Activated B cell treated with CpG ODN at 0.5 μM for 24 hours (primary cell): ENCODE measurements around the gene NPHP4. TPM values are rescaled to one million over a fixed set of nuclear protein-coding genes. Genes with fewer than 3 reads are reported as not detected.

Experiments
- ATAC-seq: fragments of 200-7000 bp; cut with Tn5 transposase; one replicate; pipeline ENCODE4 v1.10.0; 2021; ENCODE audit warnings: low read depth, mild to moderate bottlenecking, moderate library complexity
- CTCF ChIA-PET: fragments of 350-600 bp; sonication (Branson Sonifier 250); formaldehyde crosslinking; loops from one replicate; lab custom pipeline; 2021; ENCODE audit warnings: antibody characterized with exemption; lab: Charles Lee
- POLR2A ChIA-PET: fragments of 350-600 bp; sonication (Branson Sonifier 250); formaldehyde crosslinking; loops from one replicate; lab custom pipeline; 2021; ENCODE audit warnings: antibody characterized with exemption; lab: Charles Lee
- DNase-seq: peaks from one replicate; pipeline ENCODE4 v3.0.0; 2022
- H3K27ac Mint-ChIP-seq: one replicate; pipeline ENCODE4 v1.8.0; 2020; ENCODE audit warnings: mixed read lengths
- H3K27me3 Mint-ChIP-seq: one replicate; pipeline ENCODE4 v1.8.0; 2021; ENCODE audit warnings: mixed read lengths
- H3K36me3 Mint-ChIP-seq: one replicate; pipeline ENCODE4 v1.8.0; 2021; ENCODE audit warnings: low read depth, mixed read lengths
- H3K4me1 Mint-ChIP-seq: one replicate; pipeline ENCODE4 v1.8.0; 2021; ENCODE audit warnings: mixed read lengths
- H3K4me3 Mint-ChIP-seq: one replicate; pipeline ENCODE4 v1.8.0; 2020; ENCODE audit warnings: mild to moderate bottlenecking, mixed read lengths
- H3K9me3 Mint-ChIP-seq: one replicate; pipeline ENCODE4 v1.8.0; 2020; ENCODE audit warnings: mixed read lengths
- intact Hi-C: fragments of 100-400 bp; cut with micrococcal nuclease; formaldehyde crosslinking; loops from one replicate; pipeline ENCODE4 v1.15.1; 2024
- total RNA-seq: library from RNA; stranded (reverse); gene quantifications from 2 replicates; pipeline ENCODE4 v1.2.3, GENCODE V29; 2022
- TF ChIP-seq, protein P1 (sequence below): fragments of 200-600 bp; IDR thresholded peaks from one replicate; pipeline ENCODE4 v1.8.0; 2022; ENCODE audit warnings: antibody characterized with exemption, mild to moderate bottlenecking

NPHP4 gene
- total RNA-seq, 1 donor from 2014 or later = 8.0 TPM

DNA sequence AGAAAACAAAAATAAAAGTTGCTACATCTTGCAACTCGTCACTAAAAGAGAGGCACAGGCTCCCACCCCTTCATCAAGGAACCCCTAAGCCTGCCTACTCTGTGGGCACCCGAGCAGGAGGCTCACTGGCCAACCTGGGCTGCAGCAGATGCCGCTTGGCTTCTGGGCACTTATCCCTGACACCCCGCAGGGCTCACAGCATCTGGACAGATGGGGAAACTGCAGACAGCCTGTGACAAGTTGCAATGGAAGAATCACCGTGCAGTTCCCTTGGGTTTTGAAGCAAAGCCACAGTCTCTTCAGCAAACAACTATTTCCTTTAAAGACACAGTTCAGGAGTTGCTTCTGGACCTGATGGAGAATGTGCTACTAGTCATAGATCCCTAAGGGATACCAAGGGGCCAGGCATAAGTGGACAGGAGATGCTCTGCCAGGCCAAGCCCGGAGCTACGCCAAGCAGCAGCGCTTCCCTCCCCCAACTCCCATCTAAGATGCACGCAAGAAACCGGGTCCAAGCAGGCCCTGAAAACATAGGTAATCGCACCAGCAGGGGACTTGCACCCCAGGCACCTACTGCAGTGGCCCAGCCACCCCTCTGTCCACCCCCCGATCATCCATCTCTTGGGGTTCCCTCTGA is 170.6 kb downstream of the NPHP4 start:
- no peaks in the 10 kb centered on the region for H3K36me3 Mint-ChIP-seq
- peaks cover 5% of the 10 kb centered on the region for H3K27me3 Mint-ChIP-seq
- H3K27ac Mint-ChIP-seq = no peak overlapping the region
- ATAC-seq = no peak
- CTCF ChIA-PET = no interaction called here
- intact Hi-C loops = no loop called here
- H3K4me3 Mint-ChIP-seq = no peak overlapping the region
- DNase-seq = no peak
- TF ChIP-seq, protein P1, sequence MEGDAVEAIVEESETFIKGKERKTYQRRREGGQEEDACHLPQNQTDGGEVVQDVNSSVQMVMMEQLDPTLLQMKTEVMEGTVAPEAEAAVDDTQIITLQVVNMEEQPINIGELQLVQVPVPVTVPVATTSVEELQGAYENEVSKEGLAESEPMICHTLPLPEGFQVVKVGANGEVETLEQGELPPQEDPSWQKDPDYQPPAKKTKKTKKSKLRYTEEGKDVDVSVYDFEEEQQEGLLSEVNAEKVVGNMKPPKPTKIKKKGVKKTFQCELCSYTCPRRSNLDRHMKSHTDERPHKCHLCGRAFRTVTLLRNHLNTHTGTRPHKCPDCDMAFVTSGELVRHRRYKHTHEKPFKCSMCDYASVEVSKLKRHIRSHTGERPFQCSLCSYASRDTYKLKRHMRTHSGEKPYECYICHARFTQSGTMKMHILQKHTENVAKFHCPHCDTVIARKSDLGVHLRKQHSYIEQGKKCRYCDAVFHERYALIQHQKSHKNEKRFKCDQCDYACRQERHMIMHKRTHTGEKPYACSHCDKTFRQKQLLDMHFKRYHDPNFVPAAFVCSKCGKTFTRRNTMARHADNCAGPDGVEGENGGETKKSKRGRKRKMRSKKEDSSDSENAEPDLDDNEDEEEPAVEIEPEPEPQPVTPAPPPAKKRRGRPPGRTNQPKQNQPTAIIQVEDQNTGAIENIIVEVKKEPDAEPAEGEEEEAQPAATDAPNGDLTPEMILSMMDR = no peak
- H3K4me1 Mint-ChIP-seq = no peaks in the 10 kb centered on the region
- H3K9me3 Mint-ChIP-seq = no peaks in the 10 kb centered on the region
- POLR2A ChIA-PET = no interaction called here

DNA sequence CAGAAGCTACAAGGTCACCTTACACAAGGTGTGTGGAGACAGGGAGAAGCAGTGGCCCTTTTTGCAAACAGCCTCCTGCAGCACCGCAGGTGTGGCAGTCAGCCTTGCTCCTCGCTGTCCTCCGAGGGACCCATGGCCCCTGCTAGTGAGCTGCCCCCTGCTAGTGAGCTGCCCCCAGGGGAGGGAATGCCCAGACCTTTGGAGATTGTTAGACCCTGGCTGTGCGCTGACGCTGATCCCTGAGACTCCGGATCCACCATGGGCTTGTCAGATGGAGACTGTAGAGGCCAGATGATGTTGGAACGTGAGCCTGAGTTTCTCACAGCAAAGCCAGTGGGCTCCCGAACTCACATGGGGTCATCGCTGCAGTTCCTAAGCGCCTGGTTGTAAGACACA is 172.2 kb downstream of the NPHP4 start:
- H3K27ac Mint-ChIP-seq = no peak overlapping the region
- H3K9me3 Mint-ChIP-seq = no peaks in the 10 kb centered on the region
- TF ChIP-seq, protein P1 = no peak
- peaks cover 12% of the 10 kb centered on the region for H3K27me3 Mint-ChIP-seq
- ChIA-PET POLR2A (no interaction called here), CTCF (no interaction called here)
- no peaks in the 10 kb centered on the region for H3K36me3 Mint-ChIP-seq
- no peak for DNase-seq
- no peak for ATAC-seq
- intact Hi-C loops = no loop called here
- no peaks in the 10 kb centered on the region for H3K4me1 Mint-ChIP-seq
- no peak overlapping the region for H3K4me3 Mint-ChIP-seq

DNA sequence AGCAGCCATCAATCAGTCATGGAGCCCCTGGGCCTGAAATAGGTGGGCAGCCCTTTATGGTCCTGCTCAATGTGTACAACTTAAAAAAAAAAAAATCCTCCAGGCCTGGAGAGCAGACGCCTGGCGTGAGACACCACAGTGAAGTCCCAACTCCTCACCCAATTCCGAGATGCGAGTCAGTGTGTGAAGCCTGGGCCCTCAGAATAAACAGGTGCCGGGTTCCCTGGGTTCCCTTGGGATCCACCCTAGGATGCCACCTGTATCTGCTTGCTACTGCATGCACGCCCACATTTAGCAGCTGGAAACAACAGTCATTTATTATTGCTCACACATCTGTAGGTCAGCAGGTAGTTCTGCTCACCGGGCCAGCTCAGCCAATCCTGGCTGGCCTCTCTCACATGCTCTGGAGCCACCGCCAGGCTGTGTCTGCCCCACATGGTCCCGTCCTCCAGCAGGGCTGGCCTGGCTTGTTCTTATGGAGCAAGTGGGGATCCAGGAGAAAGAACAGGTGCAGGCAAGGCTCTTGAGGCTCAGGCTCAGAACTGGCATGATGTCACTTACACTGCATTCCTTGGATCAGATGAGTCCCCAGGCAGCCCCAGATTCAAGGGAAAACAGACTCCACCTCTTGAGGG is 172.7 kb downstream of the NPHP4 start:
- TF ChIP-seq, protein P1 = no peak
- ATAC-seq (no peak), DNase-seq (no peak)
- Mint-ChIP-seq H3K4me1 (no peaks in the 10 kb centered on the region), H3K36me3 (no peaks in the 10 kb centered on the region), H3K27ac (no peak overlapping the region), H3K27me3 (peaks cover 12% of the 10 kb centered on the region), H3K9me3 (no peaks in the 10 kb centered on the region), H3K4me3 (no peak overlapping the region)
- CTCF ChIA-PET = no interaction called here
- intact Hi-C loops = no loop called here
- POLR2A ChIA-PET = no interaction called here

DNA sequence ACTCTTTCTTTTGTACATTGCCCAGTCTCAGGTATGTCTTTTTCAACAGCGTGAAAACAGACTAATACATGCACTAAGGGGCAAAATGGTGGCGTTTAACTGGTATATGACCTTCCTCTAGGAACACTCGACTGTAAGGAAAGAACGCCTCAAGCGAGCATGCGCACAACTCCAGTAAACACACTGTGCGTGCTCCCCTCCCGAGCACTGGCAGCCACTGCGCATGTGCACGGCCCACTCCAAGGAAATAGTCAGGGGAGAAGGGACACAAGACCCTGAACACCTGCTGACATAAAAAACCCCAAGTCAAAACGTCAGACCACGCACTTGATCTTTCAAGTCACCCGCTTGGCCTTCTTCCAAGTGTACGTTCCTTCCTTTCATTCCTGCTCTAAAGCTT is 173.5 kb downstream of the NPHP4 start:
- POLR2A ChIA-PET = no interaction called here
- ATAC-seq (no peak), DNase-seq (no peak)
- H3K4me1 Mint-ChIP-seq = no peaks in the 10 kb centered on the region
- peaks cover 12% of the 10 kb centered on the region for H3K27me3 Mint-ChIP-seq
- intact Hi-C loops = no loop called here
- no peaks in the 10 kb centered on the region for H3K36me3 Mint-ChIP-seq
- H3K27ac Mint-ChIP-seq = no peak overlapping the region
- no peak overlapping the region for H3K4me3 Mint-ChIP-seq
- H3K9me3 Mint-ChIP-seq = no peaks in the 10 kb centered on the region
- CTCF ChIA-PET = no interaction called here
- TF ChIP-seq, protein P1 = no peak

DNA sequence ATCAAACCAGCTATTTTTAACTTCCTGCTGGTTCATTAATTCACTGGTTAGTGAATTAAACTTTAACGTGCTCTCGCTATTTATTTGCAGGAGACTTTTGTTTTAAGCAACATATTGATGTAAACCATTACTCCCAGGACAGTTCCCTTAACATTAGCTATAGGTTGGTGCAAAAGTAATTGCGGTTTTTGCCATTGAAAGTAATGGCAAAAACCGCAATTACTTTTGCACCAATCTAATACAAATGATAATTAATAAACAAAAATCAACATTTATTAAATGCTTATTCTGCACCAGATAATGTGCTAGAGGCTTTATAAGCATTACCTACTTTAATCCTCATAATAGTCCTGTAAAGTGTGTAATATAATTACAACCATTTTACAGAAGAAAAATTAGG is 176.5 kb downstream of the NPHP4 start:
- no peak for DNase-seq
- ChIA-PET POLR2A (no interaction called here), CTCF (no interaction called here)
- TF ChIP-seq, protein P1 = no peak
- no peak overlapping the region for H3K4me3 Mint-ChIP-seq
- no peak overlapping the region for H3K27ac Mint-ChIP-seq
- no peaks in the 10 kb centered on the region for H3K9me3 Mint-ChIP-seq
- H3K36me3 Mint-ChIP-seq = no peaks in the 10 kb centered on the region
- intact Hi-C loops = no loop called here
- peaks cover 14% of the 10 kb centered on the region for H3K27me3 Mint-ChIP-seq
- ATAC-seq = no peak
- H3K4me1 Mint-ChIP-seq = no peaks in the 10 kb centered on the region
